GM12873 (cell line): ENCODE results near the gene E2F8.

Source experiments
- TF ChIP-seq, protein P1 (sequence below): IDR thresholded peaks from 2 replicates; pipeline ENCODE4 v1.5.1; 2012; ENCODE audit warnings: low read depth, mild to moderate bottlenecking, moderate library complexity, low read length, control low read depth; ENCODE audit not compliant: insufficient read depth; ENCODE audit errors: missing control alignments

E2F8 gene

GRCh38 chr11:19187833-19188258 lies 52.9 kb downstream of the E2F8 start:
- TF ChIP-seq, protein P1, sequence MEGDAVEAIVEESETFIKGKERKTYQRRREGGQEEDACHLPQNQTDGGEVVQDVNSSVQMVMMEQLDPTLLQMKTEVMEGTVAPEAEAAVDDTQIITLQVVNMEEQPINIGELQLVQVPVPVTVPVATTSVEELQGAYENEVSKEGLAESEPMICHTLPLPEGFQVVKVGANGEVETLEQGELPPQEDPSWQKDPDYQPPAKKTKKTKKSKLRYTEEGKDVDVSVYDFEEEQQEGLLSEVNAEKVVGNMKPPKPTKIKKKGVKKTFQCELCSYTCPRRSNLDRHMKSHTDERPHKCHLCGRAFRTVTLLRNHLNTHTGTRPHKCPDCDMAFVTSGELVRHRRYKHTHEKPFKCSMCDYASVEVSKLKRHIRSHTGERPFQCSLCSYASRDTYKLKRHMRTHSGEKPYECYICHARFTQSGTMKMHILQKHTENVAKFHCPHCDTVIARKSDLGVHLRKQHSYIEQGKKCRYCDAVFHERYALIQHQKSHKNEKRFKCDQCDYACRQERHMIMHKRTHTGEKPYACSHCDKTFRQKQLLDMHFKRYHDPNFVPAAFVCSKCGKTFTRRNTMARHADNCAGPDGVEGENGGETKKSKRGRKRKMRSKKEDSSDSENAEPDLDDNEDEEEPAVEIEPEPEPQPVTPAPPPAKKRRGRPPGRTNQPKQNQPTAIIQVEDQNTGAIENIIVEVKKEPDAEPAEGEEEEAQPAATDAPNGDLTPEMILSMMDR: no peak

- TF ChIP-seq, protein P1: no peak
Observed at GRCh38 chr11:19187114-19187832, 53.5 kb downstream of the E2F8 start.

DNA sequence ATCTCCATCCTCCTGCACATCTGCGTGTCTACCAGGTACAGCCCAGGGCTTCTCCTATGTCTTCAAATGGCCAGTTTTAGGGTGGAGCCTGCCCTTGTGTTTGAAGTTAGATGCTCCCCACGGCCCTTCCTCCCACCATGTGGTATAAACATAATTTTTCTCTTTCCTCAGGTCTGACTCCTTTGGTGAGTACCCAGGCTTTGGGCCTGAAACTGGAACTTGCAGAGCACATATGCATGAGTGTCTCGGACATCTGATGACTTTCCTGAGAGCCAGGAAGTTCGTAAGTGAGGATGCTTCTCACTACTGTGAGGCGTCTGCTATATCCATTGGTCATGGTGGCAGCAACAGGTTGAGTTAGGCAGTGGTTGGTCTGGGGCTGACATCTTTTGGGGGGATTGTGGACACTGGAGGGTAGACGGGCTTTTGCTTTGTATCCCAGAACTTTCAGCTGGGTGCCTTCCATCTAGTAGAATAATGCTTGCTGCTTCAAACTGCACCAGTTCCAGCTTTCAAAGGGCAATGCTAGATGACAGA lies 55.2 kb downstream of the E2F8 start:
- TF ChIP-seq, protein P1: no peak

- TF ChIP-seq, protein P1: no peak
Observed at GRCh38 chr11:19185036-19185435, 55.7 kb downstream of the E2F8 start.

- TF ChIP-seq, protein P1: no peak
Observed at GRCh38 chr11:19183646-19184045, 57.1 kb downstream of the E2F8 start.

- TF ChIP-seq, protein P1: no peak
Observed at GRCh38 chr11:19181531-19182261, 59.0 kb downstream of the E2F8 start.

DNA sequence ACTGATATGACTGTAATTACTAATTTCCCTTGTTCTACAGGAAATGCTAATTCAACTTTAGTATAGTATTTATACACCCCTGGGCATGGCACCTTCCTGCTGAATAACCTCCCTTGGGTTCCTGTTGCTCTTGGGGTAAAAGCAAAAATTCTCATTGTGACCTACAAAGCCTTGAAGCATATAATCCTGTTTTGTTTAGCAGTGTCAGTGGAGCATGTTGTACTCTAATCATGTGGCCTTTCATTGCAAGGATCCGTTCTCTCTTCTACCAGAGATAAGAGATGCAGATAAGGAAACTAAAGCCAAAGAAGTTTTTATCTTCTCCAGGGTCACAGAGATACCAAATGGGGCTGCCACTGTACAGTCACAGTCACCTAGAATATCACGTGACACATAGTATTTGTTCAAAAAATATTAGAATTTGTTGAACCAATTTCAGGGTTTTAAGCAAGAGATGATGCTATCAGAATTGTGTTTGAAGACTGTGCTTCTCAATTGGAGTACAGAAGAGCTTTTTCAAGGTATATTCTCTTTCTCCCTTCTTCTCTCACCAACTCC lies 64.0 kb downstream of the E2F8 start:
- TF ChIP-seq, protein P1: no peak
